A673 (cell line): ENCODE measurements around the gene ZMYM1. TPM values are rescaled to one million over a fixed set of nuclear protein-coding genes. Genes with fewer than 3 reads are reported as not detected.
"Not testable (repeated sequence)": the region's sequence is repeated elsewhere in the genome, so short reads cannot be mapped to it uniquely, and the experiment has no call there.

ENCODE experiments used
- BruUV-seq: library from RNA; stranded (reverse); fragments of 400-500 nt; replicated peaks from 2 replicates; lab custom pipeline; 2021; lab: Mats Ljungman, UMichigan
- CTCF ChIA-PET: fragments of 300-600 bp; sonication (Branson Sonifier 250); formaldehyde crosslinking; loops from one replicate; lab custom pipeline; 2022; ENCODE audit warnings: antibody characterized with exemption; lab: Charles Lee
- POLR2A ChIA-PET: fragments of 300-600 bp; sonication (Branson Sonifier 250); formaldehyde crosslinking; loops from one replicate; lab custom pipeline; 2022; ENCODE audit warnings: antibody characterized with exemption; ENCODE audit not compliant: low non-redundant PET; lab: Charles Lee
- DNase-seq: peaks from one replicate; pipeline ENCODE4 v3.0.0-alpha.2; 2015; ENCODE audit warnings: low spot score
- H3K27ac ChIP-seq: fragments of 200-600 bp; sonication (generic); 2 replicates; pipeline ENCODE4 v1.5.1; 2016; ENCODE audit warnings: mixed run types, low read depth, mild to moderate bottlenecking, mixed read lengths, antibody characterized with exemption, low read length; ENCODE audit not compliant: poor library complexity, severe bottlenecking
- H3K27me3 ChIP-seq: fragments of 200-600 bp; sonication (generic); replicated peaks from 2 replicates; pipeline ENCODE4 v1.6.1; 2017; ENCODE audit warnings: mixed run types, low read depth, mild to moderate bottlenecking, mixed read lengths, antibody characterized with exemption, low read length; ENCODE audit not compliant: insufficient read depth, poor library complexity
- H3K36me3 ChIP-seq: fragments of 200-600 bp; sonication (generic); 2 replicates; pipeline ENCODE4 v1.6.1; 2016; ENCODE audit warnings: mixed run types, mild to moderate bottlenecking, mixed read lengths, antibody characterized with exemption, low read length; ENCODE audit not compliant: insufficient read depth, poor library complexity, severe bottlenecking
- H3K4me1 ChIP-seq: fragments of 200-600 bp; sonication (generic); 2 replicates; pipeline ENCODE4 v1.6.1; 2017; ENCODE audit warnings: mixed run types, mild to moderate bottlenecking, mixed read lengths, antibody characterized with exemption, low read length; ENCODE audit not compliant: insufficient read depth, poor library complexity, severe bottlenecking
- H3K4me3 ChIP-seq: fragments of 200-600 bp; sonication (generic); 2 replicates; pipeline ENCODE4 v1.5.1; 2016; ENCODE audit warnings: low read depth, mixed run types, mild to moderate bottlenecking, mixed read lengths, low read length; ENCODE audit not compliant: poor library complexity, severe bottlenecking
- H3K9me3 ChIP-seq: fragments of 200-600 bp; sonication (generic); 2 replicates; pipeline ENCODE4 v1.6.1; 2016; ENCODE audit warnings: mixed run types, low read depth, mild to moderate bottlenecking, mixed read lengths, antibody characterized with exemption, low read length; ENCODE audit not compliant: poor library complexity, severe bottlenecking
- EZH2 ChIP-seq: fragments of 200-600 bp; sonication (generic); IDR thresholded peaks from 2 replicates; pipeline ENCODE4 v1.6.1; 2017; ENCODE audit warnings: borderline replicate concordance, low read depth, mild to moderate bottlenecking, mixed read lengths, antibody characterized with exemption, low read length; ENCODE audit not compliant: poor library complexity, severe bottlenecking
- intact Hi-C: fragments of 100-400 bp; cut with micrococcal nuclease; formaldehyde crosslinking; loops from one replicate; pipeline ENCODE4 v1.10.0; 2022; ENCODE audit not compliant: unreplicated experiment
- total RNA-seq: library from RNA; stranded (reverse); gene quantifications from 2 replicates; pipeline ENCODE4 v1.2.3, GENCODE V29; 2021
- TF ChIP-seq, protein P1 (sequence below): fragments of 300-800, 200-600 bp; sonication (generic); conservative IDR thresholded peaks from 2 replicates; pipeline ENCODE4 v1.5.1; 2017; ENCODE audit warnings: low read depth, mild to moderate bottlenecking, antibody characterized with exemption, low read length, moderate library complexity, mixed read lengths

Gene ZMYM1
- total RNA-seq, 1 experiment from 2014 or later, result 36.1 TPM

DNA sequence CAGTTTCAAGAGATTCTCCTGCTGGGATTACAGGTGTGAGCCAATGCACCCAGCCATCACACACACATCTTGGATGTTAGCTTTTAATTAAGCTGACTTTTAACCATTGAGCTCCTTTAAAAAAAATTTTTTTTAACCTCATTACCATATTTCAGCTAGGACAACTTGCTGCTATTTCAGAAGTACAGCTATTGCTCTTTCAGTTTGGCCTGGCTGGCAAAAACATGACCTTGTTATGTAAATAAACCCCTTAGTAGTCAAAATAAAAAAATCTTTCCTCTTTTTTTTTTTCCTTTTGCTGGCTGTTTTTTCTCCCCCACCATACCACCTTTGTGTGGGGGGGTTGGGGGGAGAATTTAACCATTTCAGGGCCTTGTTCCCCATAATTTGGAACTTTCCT lies 49.9 kb downstream of the ZMYM1 start:
- intact Hi-C loops, result no loop called here
- BruUV-seq, result no TSS peak
- ChIA-PET CTCF (no interaction called here), POLR2A (no interaction called here)
- Histone ChIP-seq H3K27me3 (no peaks in the 10 kb centered on the region), H3K4me3 (no peak overlapping the region), H3K9me3 (peaks cover 12% of the 10 kb centered on the region), H3K27ac (no peak overlapping the region), H3K36me3 (no peaks in the 10 kb centered on the region), H3K4me1 (no peaks in the 10 kb centered on the region)
- TF ChIP-seq, protein P1, sequence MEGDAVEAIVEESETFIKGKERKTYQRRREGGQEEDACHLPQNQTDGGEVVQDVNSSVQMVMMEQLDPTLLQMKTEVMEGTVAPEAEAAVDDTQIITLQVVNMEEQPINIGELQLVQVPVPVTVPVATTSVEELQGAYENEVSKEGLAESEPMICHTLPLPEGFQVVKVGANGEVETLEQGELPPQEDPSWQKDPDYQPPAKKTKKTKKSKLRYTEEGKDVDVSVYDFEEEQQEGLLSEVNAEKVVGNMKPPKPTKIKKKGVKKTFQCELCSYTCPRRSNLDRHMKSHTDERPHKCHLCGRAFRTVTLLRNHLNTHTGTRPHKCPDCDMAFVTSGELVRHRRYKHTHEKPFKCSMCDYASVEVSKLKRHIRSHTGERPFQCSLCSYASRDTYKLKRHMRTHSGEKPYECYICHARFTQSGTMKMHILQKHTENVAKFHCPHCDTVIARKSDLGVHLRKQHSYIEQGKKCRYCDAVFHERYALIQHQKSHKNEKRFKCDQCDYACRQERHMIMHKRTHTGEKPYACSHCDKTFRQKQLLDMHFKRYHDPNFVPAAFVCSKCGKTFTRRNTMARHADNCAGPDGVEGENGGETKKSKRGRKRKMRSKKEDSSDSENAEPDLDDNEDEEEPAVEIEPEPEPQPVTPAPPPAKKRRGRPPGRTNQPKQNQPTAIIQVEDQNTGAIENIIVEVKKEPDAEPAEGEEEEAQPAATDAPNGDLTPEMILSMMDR, result no peak
- no peak for TF ChIP-seq EZH2
- no peak for DNase-seq

DNA sequence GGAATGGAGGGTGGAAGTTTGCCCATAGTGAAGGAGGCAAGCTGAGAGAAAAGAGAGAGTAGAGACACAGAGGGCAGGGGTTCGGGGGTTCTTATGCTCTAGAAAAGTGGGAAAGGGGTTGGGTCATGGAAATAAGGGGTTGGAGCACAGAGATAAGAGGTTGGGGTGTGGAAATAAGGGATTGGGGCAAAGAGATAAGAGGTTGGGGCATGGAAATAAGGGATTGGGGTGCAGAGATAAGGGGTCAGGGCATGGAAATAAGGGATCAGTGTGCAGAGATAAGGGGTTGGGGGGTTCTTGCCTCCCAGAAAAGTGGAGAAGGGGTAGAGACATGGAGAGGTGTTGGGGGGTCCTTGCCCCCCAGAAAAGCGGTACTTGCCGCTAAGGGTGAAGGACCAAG lies 57.6 kb downstream of the ZMYM1 start:
- H3K4me1 ChIP-seq, result no peaks in the 10 kb centered on the region
- no TSS peak for BruUV-seq
- no peaks in the 10 kb centered on the region for H3K27me3 ChIP-seq
- ChIA-PET CTCF (no interaction called here), POLR2A (no interaction called here)
- no peaks in the 10 kb centered on the region for H3K9me3 ChIP-seq
- no peak overlapping the region for H3K27ac ChIP-seq
- H3K36me3 ChIP-seq, result no peaks in the 10 kb centered on the region
- intact Hi-C loops, result no loop called here
- H3K4me3 ChIP-seq, result no peak overlapping the region
- TF ChIP-seq, protein P1, result no peak
- no peak for TF ChIP-seq EZH2
- DNase-seq, result no peak

DNA sequence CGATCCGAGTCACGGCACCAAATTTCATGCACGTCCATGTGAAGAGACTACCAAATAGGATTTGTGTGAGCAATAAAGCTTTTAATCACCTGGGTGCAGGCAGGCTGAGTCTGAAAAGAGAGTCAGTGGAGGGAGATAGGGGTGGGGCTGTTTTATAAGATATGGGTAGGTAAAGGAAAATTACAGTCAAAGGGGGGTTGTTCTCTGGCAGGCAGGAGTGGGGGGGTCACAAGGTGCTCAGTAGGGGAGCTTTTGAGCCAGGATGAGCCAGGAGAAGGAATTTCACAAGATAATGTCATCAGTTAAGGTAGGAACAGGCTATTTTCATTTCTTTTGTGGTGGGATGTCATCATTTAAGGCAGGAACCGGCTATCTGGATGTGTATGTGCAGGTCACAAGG lies 58.4 kb downstream of the ZMYM1 start:
- BruUV-seq, H3K9me3 ChIP-seq, intact Hi-C loops, POLR2A ChIA-PET, H3K36me3 ChIP-seq, H3K27ac ChIP-seq, H3K4me1 ChIP-seq, H3K27me3 ChIP-seq, H3K4me3 ChIP-seq, CTCF ChIA-PET, DNase-seq: not testable (repeated sequence)

DNA sequence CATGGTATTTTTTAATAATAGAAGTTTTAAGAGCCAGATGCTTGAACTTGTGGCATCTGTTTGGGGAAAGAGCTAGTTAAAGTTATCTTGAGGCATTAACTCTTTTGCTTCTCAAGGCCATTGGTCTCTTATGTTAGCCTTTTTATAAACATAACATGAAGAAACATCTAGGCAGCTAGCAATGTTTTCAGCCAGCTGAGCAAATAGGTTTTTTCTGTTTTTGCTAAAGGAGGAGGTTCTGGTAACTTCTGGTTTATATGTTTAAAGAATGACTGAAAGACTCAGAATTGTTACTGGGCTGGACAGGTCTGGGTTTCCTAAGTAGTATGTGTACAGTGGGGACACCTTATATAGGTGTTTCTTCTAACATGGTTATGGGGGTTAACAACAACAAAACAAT lies 63.1 kb downstream of the ZMYM1 start:
- intact Hi-C loops, H3K4me3 ChIP-seq, H3K27me3 ChIP-seq, POLR2A ChIA-PET, DNase-seq, H3K36me3 ChIP-seq, H3K9me3 ChIP-seq, H3K4me1 ChIP-seq, H3K27ac ChIP-seq, BruUV-seq, CTCF ChIA-PET: not testable (repeated sequence)

DNA sequence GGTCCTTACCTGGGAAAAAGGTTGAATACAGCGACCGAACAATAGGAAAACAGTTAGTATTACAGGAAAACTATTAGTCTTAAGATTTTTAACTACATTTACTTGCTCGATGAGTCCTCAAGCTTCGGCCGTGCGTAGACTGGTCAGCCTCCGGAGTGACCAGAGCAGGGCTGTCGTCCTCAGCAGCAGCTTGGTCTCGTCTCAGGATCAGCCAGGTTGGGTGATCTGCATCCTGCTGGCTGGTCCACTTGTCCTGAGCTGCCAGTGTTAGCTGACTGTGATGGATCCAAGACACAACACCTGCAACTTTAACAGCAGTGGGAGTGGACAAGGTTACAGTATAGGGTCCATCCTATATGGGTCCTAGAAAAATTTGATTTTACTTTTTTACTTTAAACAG lies 63.5 kb downstream of the ZMYM1 start:
- H3K27me3 ChIP-seq, CTCF ChIA-PET, H3K9me3 ChIP-seq, POLR2A ChIA-PET, H3K4me3 ChIP-seq, H3K27ac ChIP-seq, H3K4me1 ChIP-seq, DNase-seq, H3K36me3 ChIP-seq, BruUV-seq, intact Hi-C loops: not testable (repeated sequence)
